HG03097 (cell line): ENCODE data around the gene KDM4F.

Experiments used
- ATAC-seq: cut with Tn5 transposase; IDR thresholded peaks from one replicate; pipeline ENCODE4 v1.9.1; 2021; ENCODE audit not compliant: unreplicated experiment, low FRiP score

Gene KDM4F

DNA sequence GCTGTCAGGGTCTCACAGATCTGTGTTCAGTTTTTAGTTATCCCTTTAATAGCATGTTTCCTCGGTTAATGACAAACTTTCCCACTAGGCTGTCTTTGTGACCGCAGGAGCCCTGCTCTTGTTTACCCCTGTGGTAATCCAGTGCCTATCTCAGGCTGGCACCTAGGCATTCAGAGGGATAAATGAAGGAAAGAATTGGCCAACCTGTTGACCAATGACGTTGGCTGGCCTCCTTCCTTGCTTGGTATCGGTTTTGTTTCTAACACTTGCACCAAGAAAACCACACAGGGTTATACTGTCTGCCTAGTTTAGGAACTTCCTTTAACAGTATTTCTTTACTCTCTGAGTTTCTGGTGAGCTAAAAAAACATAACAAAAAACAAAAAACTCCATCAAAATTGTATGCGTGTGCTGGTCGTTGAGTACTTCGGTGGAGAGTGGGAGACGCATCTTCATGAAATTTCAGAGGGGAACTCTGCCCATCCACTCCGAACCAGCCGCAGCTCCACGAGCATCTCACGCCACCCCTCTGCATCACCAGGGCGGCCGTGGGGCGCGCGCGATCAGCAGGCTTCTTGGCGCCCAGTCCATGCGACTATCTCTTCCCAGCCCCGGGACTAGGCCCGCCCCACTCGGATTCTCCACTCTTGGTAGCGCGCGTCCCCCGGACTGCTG is 39.9 kb downstream of the KDM4F start:
- peak; percentile 41 for ATAC-seq

- peak; percentile 85 for ATAC-seq
These were observed 40.7 kb downstream of the KDM4F start, which contains the start of gene ENDOD1 for GRCh38 chr11:95089620-95090542. Gene ENDOD1, plus strand, starts transcription at chr11:95089846. Its CDS starts 82 bp downstream, at chr11:95089928.

- ATAC-seq = no peak
These were observed 42.5 kb downstream of the KDM4F start for GRCh38 chr11:95091663-95092180.

DNA sequence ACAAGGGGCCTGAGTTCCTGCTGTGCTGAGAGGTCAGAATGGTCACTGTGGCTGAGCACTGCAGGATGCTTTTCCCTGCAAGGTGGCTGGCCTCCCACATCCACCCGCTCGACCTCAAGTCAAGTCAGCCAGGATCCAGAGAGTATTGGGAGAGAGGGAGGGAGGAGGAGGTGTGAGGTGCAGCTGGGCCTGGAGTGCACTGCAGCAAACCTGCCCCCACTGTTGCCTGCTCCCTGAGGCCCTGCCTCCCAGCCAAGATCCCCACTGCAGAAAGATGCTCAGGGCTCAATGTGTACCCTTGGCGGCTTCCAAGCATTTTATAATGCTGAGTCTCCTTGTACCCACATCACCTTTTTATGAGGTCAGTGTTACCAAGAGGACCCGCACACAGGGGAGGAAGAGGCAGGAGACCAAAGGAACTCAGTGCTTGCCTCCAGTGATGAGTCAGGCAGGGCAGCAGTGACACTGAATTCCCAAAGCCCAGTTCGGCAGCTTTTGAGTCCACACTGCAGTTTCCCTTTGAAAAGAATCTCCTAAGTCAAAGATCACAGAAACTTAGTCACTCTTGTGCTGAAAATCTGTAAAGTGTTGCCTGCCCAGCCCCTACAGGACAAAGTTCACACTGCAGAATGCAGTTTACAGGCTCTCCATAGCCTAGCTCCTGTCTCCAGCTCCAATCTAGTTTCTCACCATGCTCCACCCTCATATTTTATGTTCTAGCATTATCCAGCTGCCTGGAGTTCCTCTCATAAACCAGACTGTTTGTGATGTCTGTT is 43.5 kb downstream of the KDM4F start:
- ATAC-seq = no peak

GRCh38 chr11:95093548-95093947 is 44.3 kb downstream of the KDM4F start:
- ATAC-seq = no peak

GRCh38 chr11:95095858-95096587 is 46.8 kb downstream of the KDM4F start:
- peak; percentile 76 for ATAC-seq

DNA sequence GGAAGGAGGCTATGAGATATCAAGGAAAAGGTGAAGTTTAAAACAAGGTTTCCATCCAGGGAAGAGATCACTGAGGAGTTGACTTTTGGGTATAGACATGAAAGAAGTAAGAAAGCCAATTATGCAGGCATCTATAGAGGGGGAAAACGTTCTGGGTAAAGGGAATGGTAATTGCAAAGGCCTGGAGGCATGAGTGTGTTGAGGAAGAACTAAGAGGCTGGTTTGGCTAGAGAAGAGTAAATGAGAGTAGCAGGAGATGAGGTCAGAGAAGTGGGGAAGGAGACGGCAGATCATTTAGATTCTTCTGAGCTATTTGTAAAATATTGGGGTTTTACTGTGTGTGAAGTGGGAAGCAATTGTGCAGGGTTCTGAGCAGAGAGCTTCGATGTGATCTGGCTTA is 48.0 kb downstream of the KDM4F start:
- no peak for ATAC-seq

DNA sequence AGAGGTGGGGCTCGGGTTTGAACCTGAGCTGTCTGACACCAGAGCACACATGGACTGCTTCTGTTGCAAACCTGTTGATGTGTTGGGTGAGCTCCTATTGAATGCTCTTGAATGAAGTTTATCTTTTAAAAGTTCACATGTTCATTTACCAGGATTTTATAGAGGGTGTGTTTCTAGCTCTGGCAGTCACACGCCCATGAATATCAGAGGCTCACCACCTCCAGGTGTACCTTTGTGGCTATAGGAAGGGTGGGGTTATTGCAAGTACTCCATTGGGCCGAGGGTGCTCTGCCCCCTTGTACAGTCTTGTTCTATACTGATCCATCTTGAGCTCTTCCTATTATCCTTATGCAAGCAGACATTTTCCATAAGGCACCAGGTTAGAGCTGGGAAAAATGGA is 49.6 kb downstream of the KDM4F start:
- ATAC-seq = no peak

DNA sequence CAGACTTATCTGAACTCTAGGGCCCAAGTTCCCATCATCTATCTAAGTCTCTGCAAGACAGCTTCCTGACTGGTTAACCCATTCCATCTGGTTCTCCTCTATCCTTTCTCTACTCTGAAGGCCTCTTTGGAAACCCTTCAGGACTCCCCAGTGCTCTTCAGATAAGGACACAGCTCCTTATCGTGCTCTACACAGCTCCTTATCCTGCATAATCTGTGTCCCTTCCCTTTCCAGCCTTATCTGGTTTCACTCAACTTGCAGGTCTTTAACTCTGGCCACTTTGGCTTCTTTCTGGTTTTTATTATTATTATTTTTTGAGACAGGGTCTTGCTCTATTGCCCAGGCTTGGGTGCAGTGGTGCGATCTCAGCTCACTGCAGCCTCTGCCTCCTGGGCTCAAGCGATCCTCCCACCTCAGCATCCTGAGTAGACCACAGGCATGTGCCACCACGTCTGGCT is 51.0 kb downstream of the KDM4F start:
- ATAC-seq = no peak
